GM19328 (cell line): ENCODE results near the gene KIF11.
"Not testable (repeated sequence)": the region's sequence is repeated elsewhere in the genome, so short reads cannot be mapped to it uniquely, and the experiment has no call there.

ENCODE experiments used
- ATAC-seq: cut with Tn5 transposase; IDR thresholded peaks from one replicate; pipeline ENCODE4 v1.9.1; 2021; ENCODE audit warnings: mild to moderate bottlenecking, moderate library complexity; ENCODE audit not compliant: unreplicated experiment

KIF11 gene

GRCh38 chr10:92592761-92593618, at the start of gene KIF11:
TSS of gene KIF11 (plus strand) at chr10:92593130. CDS start at chr10:92593376, 246 bp downstream.
- ATAC-seq, result peak; percentile 67

- no peak for ATAC-seq
Observed at GRCh38 chr10:92544296-92544695, 48.6 kb upstream of the KIF11 start.

- ATAC-seq, result no peak
Observed at GRCh38 chr10:92545556-92545955, 47.4 kb upstream of the KIF11 start.

GRCh38 chr10:92547676-92548075, 45.3 kb upstream of the KIF11 start:
- ATAC-seq, result no peak

- no peak for ATAC-seq
Observed at GRCh38 chr10:92550924-92551323, 42.0 kb upstream of the KIF11 start.

GRCh38 chr10:92552310-92552709, 40.6 kb upstream of the KIF11 start:
- no peak for ATAC-seq

GRCh38 chr10:92553959-92554358, 39.0 kb upstream of the KIF11 start:
- no peak for ATAC-seq

GRCh38 chr10:92559046-92559445, 33.9 kb upstream of the KIF11 start:
- ATAC-seq, result no peak

- no peak for ATAC-seq
Observed at GRCh38 chr10:92562424-92562823, 30.5 kb upstream of the KIF11 start.

GRCh38 chr10:92567952-92568600, 24.9 kb upstream of the KIF11 start:
- no peak for ATAC-seq

GRCh38 chr10:92569071-92569470, 23.9 kb upstream of the KIF11 start:
- ATAC-seq, result no peak

- not testable (repeated sequence) for ATAC-seq
Observed at GRCh38 chr10:92569663-92570062, 23.3 kb upstream of the KIF11 start.

GRCh38 chr10:92571649-92572048, 21.3 kb upstream of the KIF11 start:
- no peak for ATAC-seq

- ATAC-seq, result no peak
Observed at GRCh38 chr10:92572362-92573090, 20.4 kb upstream of the KIF11 start.

GRCh38 chr10:92573091-92573797, 19.7 kb upstream of the KIF11 start:
- peak; percentile 16 for ATAC-seq

GRCh38 chr10:92573798-92574547, 19.0 kb upstream of the KIF11 start, which contains the start of gene IDE:
TSS of gene IDE (minus strand) at chr10:92574093. CDS start at chr10:92574019, 74 bp downstream.
- ATAC-seq, result peak; percentile 66

GRCh38 chr10:92574548-92575261, 18.2 kb upstream of the KIF11 start:
- ATAC-seq, result peak; percentile 16

- ATAC-seq, result no peak
Observed at GRCh38 chr10:92575961-92576360, 17.0 kb upstream of the KIF11 start.

- not testable (repeated sequence) for ATAC-seq
Observed at GRCh38 chr10:92582347-92582746, 10.6 kb upstream of the KIF11 start.
